Activated CD4-positive, alpha-beta T cell treated with anti-CD3 and anti-CD28 coated beads, Interleukin-2, amount 50 U/mL, for 1 hour (primary cell): ENCODE measurements around the gene TMEM235.

Experiments
- DNase-seq: peaks from one replicate; pipeline ENCODE4 v3.0.0-alpha.2; 2020

TMEM235 gene

GRCh38 chr17:78255953-78256706, 24.7 kb downstream of the TMEM235 start:
- no peak for DNase-seq

- DNase-seq: no peak
Observed at GRCh38 chr17:78256707-78257591, 25.5 kb downstream of the TMEM235 start.

GRCh38 chr17:78257810-78258322, 26.4 kb downstream of the TMEM235 start:
- DNase-seq: peak; percentile 31

GRCh38 chr17:78258323-78259191, 27.1 kb downstream of the TMEM235 start:
- DNase-seq: peak; percentile 66

- DNase-seq: no peak
Observed at GRCh38 chr17:78259192-78259554, 27.7 kb downstream of the TMEM235 start.

- no peak for DNase-seq
Observed at GRCh38 chr17:78263063-78263735, 31.8 kb downstream of the TMEM235 start.

- DNase-seq: no peak
Observed at GRCh38 chr17:78263736-78264340, 32.4 kb downstream of the TMEM235 start.

- no peak for DNase-seq
Observed at GRCh38 chr17:78264590-78264989, 33.2 kb downstream of the TMEM235 start.

GRCh38 chr17:78265121-78265520, 33.7 kb downstream of the TMEM235 start:
- DNase-seq: no peak

GRCh38 chr17:78266231-78266631, 34.8 kb downstream of the TMEM235 start:
- DNase-seq: no peak

GRCh38 chr17:78266771-78267170, 35.3 kb downstream of the TMEM235 start:
- no peak for DNase-seq

GRCh38 chr17:78267253-78268073, 36.0 kb downstream of the TMEM235 start:
- no peak for DNase-seq

- DNase-seq: no peak
Observed at GRCh38 chr17:78268191-78268874, 36.9 kb downstream of the TMEM235 start.

GRCh38 chr17:78268951-78269905, 37.8 kb downstream of the TMEM235 start:
- DNase-seq: no peak

GRCh38 chr17:78269955-78270381, 38.5 kb downstream of the TMEM235 start:
- DNase-seq: no peak

- DNase-seq: no peak
Observed at GRCh38 chr17:78271419-78272170, 40.2 kb downstream of the TMEM235 start.

- DNase-seq: peak; percentile 67
Observed at GRCh38 chr17:78272181-78272913, 40.9 kb downstream of the TMEM235 start.

- DNase-seq: no peak
Observed at GRCh38 chr17:78272914-78273258, 41.5 kb downstream of the TMEM235 start.
